GM21381 (cell line): ENCODE measurements around the gene MED25.

ENCODE experiments used
- ATAC-seq: cut with Tn5 transposase; IDR thresholded peaks from one replicate; pipeline ENCODE4 v1.9.1; 2021; ENCODE audit warnings: mild to moderate bottlenecking, moderate library complexity; ENCODE audit not compliant: unreplicated experiment

MED25 gene

DNA sequence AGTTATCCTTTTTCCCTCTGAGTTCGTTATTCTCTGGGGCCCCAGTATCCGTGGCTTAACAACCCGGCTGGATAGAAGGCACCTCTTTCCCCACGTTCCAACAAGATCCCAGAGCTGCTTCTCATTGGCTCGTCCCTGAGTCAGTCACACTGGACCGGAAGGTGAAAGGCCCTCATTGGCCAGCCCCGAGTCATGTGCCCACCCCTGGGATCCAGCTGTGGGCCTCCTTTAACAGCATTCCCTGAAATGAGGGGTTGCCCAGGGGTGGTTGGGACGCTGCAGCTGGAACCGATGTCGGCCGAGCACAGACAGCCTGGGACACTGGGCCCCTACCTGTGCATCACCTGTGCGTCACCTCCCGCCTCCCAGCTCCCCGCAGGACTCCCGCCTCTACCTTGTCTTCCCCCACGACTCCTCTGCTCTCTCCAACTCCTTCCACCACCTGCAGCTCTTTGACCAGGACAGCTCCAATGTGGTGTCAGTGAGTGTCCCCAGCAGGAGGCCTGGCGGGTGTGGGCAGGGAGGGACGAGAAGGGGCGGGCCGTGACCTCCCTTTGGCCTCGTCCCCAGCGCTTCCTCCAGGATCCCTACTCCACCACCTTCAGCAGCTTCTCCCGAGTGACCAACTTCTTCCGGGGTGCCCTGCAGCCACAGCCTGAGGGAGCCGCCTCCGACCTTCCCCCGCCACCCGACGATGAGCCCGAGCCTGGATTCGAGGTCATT lies 63.7 kb downstream of the MED25 start:
- ATAC-seq: no peak

DNA sequence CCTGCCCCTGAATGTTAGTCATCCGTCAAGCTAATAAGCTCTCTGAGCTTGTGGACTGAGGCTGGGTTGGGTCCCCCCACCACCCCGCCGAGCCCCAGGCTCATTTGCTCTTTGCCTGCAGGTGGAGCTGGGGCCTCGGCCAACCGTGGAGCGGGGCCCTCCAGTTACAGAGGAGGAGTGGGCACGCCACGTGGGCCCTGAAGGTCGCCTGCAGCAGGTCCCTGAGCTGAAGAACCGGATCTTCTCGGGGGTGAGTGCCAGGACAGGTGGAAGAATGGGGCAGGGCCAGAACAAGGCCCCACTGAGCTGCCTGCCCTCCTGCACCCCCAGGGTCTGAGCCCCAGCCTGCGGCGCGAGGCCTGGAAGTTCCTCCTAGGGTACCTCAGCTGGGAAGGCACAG lies 64.6 kb downstream of the MED25 start:
- no peak for ATAC-seq

DNA sequence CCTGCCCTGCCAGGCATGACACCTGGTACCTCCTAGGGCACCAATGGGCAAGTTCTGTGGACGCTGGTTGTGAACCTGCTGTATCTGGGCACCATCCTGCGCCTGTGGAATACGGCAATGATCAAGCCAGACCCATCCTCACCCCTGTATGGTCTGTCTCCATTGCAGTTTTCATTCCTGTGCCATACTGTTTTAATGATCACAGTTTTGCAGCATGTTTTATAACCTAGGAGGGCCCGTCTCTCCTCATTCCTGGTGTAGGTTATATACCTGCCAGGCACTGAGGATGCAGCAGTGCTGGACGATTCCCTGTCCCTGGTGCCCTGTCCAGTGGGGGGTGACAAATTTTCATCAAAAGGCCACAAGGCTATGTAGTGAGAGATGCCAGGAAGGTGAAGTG lies 65.0 kb downstream of the MED25 start:
- ATAC-seq: no peak

DNA sequence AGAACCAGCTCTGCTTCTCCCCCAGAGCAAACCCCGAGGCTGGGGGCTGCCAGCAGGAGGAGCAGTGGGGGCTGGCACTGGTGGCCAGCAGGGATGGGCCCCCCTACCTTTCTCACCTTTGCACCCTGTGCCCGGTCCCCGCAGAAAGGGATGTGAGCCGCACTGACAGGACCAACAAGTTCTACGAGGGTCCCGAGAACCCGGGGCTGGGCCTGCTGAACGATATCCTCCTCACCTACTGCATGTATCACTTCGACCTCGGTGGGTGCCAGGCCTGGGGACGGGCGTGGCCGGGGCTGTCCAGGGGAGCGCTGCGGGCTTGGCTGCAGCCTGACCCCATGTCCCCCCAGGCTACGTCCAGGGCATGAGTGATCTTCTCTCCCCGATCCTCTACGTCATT lies 66.0 kb downstream of the MED25 start:
- ATAC-seq: no peak

DNA sequence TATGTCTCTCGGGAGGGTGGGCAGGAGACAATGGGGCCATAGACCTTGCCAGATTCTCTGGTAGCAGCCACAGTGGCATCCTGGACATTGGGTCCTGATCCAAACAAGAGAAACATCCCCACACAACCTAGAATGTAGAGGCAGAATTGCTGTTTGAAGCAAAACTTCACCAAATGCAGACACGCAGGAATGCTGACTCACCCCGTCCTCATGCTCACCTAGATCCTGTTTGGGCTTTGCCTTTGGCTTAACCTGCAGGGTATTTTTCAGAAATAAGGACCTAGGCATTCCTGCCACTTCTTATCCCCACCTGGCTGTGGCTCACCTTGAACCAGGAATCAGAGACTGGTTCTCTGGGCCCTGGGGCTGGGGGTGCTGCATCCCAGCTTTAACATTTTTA lies 66.7 kb downstream of the MED25 start:
- ATAC-seq: no peak
